H1 (cell line): ENCODE data around the gene GGT7. TPM values are rescaled to one million over a fixed set of nuclear protein-coding genes. Genes with fewer than 3 reads are reported as not detected.

Experiments used
- CTCF ChIA-PET: fragments of 300-600 bp; sonication (Branson Sonifier 250); formaldehyde crosslinking; loops from one replicate; lab custom pipeline; 2021; ENCODE audit not compliant: partially characterized antibody; lab: Charles Lee
- POLR2A ChIA-PET: fragments of 300-600 bp; sonication (Branson Sonifier 250); formaldehyde crosslinking; loops from one replicate; lab custom pipeline; 2021; ENCODE audit warnings: inconsistent platforms; ENCODE audit not compliant: partially characterized antibody; lab: Charles Lee
- DNase-seq, 2 experiments: peaks; one replicate each; pipeline versions ENCODE4 v3.0.0 to v3.0.0-alpha.2; 2010 to 2022; ENCODE audit warnings: low spot score in 2 of 2, low read depth in 1 of 2, mixed read lengths in 1 of 2
- FAIRE-seq: peaks from 2 replicates; lab custom pipeline; 2011; peaks lifted over from hg19 to GRCh38; lab: Jason Lieb, UNC
- H2AFZ ChIP-seq: 2 replicates; pipeline ENCODE4 v1.8.1; 2012; ENCODE audit warnings: low read length, inconsistent platforms
- H2AK5ac ChIP-seq: 2 replicates; pipeline ENCODE4 v1.6.1; 2013; ENCODE audit warnings: low read depth, low read length
- H2BK120ac ChIP-seq: replicated peaks from 2 replicates; pipeline ENCODE3; 2013; ENCODE audit warnings: low read depth, low read length, inconsistent platforms
- H2BK12ac ChIP-seq: 2 replicates; pipeline ENCODE4 v1.6.1; 2013; ENCODE audit warnings: low read depth, low read length
- H2BK15ac ChIP-seq: 2 replicates; pipeline ENCODE4 v1.6.1; 2013; ENCODE audit warnings: low read length
- H2BK20ac ChIP-seq: 2 replicates; pipeline ENCODE4 v1.6.1; 2013; ENCODE audit warnings: low read length
- H2BK5ac ChIP-seq: 2 replicates; pipeline ENCODE4 v1.6.1; 2013; ENCODE audit warnings: low read depth, low read length
- H3K14ac ChIP-seq: 2 replicates; pipeline ENCODE4 v1.6.1; 2013; ENCODE audit warnings: inconsistent platforms; ENCODE audit not compliant: insufficient read length
- H3K18ac ChIP-seq: 2 replicates; pipeline ENCODE4 v1.6.1; 2013; ENCODE audit warnings: low read length; ENCODE audit errors: extremely low read depth
- H3K23ac ChIP-seq: 2 replicates; pipeline ENCODE4 v1.6.1; 2013; ENCODE audit warnings: inconsistent platforms; ENCODE audit not compliant: insufficient read length
- H3K23me2 ChIP-seq: 2 replicates; pipeline ENCODE4 v1.6.1; 2013; ENCODE audit warnings: low read depth, low read length
- H3K27ac ChIP-seq: 2 replicates; pipeline ENCODE4 v1.6.1; 2011; ENCODE audit warnings: low read depth, low read length, inconsistent platforms
- H3K27me3 ChIP-seq, 4 experiments: replicated peaks in 1 of 4; 1 replicate in 1 of 4; 2 replicates in 3 of 4; pipeline versions ENCODE4 v1.6.1 to v1.8.1; 2011 to 2013; ENCODE audit warnings: low read length in 3 of 4, mild to moderate bottlenecking in 3 of 4, inconsistent platforms in 2 of 4, mixed read lengths in 2 of 4, moderate library complexity in 1 of 4; ENCODE audit not compliant: control insufficient read depth in 3 of 4, insufficient read depth in 3 of 4; ENCODE audit errors: extremely low read depth in 1 of 4
- H3K36me3 ChIP-seq, 4 experiments: 2 replicates each; pipeline versions ENCODE4 v1.6.1 to v1.8.1; 2011 to 2013; ENCODE audit warnings: mild to moderate bottlenecking in 4 of 4, low read length in 3 of 4, moderate library complexity in 2 of 4, control low read depth in 1 of 4, inconsistent platforms in 1 of 4; ENCODE audit not compliant: insufficient read depth in 4 of 4, control insufficient read depth in 2 of 4
- H3K4ac ChIP-seq: replicated peaks from 2 replicates; pipeline ENCODE3; 2013; ENCODE audit warnings: low read length, low read depth, mixed read lengths, inconsistent platforms; ENCODE audit not compliant: insufficient read length
- H3K4me1 ChIP-seq, 4 experiments: replicated peaks in 1 of 4; 1 replicate in 1 of 4; 2 replicates in 3 of 4; pipeline versions ENCODE4 v1.6.1 to v1.8.1; 2011 to 2013; ENCODE audit warnings: low read length in 3 of 4, inconsistent platforms in 2 of 4, mixed read lengths in 1 of 4; ENCODE audit not compliant: insufficient read depth in 4 of 4, control insufficient read depth in 3 of 4
- H3K4me2 ChIP-seq, 2 experiments: 2 replicates each; pipeline versions ENCODE4 v1.6.1 to v1.8.1; 2011 to 2013; ENCODE audit warnings: low read depth in 2 of 2, low read length in 2 of 2, control low read depth in 1 of 2, inconsistent platforms in 1 of 2, mild to moderate bottlenecking in 1 of 2; ENCODE audit not compliant: insufficient read depth in 1 of 2
- H3K4me3 ChIP-seq, 4 experiments: fragments of 200-600, 300-600 bp in 1 of 4; sonication (generic), shearing (Covaris generic), sonication (Bioruptor Twin) in 1 of 4; 2 replicates each; pipeline versions ENCODE4 v1.5.1 to v1.8.1; 2011 to 2016; ENCODE audit warnings: low read length in 4 of 4, low read depth in 3 of 4, control low read depth in 2 of 4, inconsistent platforms in 2 of 4, mild to moderate bottlenecking in 2 of 4, mixed read lengths in 1 of 4, moderate library complexity in 1 of 4; ENCODE audit not compliant: insufficient read depth in 2 of 4; ENCODE audit errors: extremely low read depth in 1 of 4
- H3K56ac ChIP-seq: replicated peaks from 2 replicates; pipeline ENCODE3; 2013; ENCODE audit warnings: low read depth, mild to moderate bottlenecking, mixed read lengths, low read length, inconsistent platforms; ENCODE audit not compliant: insufficient read length
- H3K79me1 ChIP-seq: 2 replicates; pipeline ENCODE4 v1.6.1; 2013; ENCODE audit warnings: low read depth, low read length, control low read depth
- H3K79me2 ChIP-seq, 2 experiments: 2 replicates each; pipeline versions ENCODE4 v1.6.1 to v1.8.1; 2012 to 2013; ENCODE audit warnings: low read length in 2 of 2, mild to moderate bottlenecking in 2 of 2, inconsistent platforms in 1 of 2; ENCODE audit not compliant: insufficient read depth in 2 of 2, control insufficient read depth in 1 of 2
- H3K9ac ChIP-seq, 4 experiments: replicated peaks in 1 of 4; 1 replicate in 1 of 4; 2 replicates in 3 of 4; pipeline versions ENCODE4 v1.6.1 to v1.8.1; 2011 to 2013; ENCODE audit warnings: low read depth in 3 of 4, low read length in 3 of 4, control low read depth in 2 of 4, mild to moderate bottlenecking in 2 of 4, moderate library complexity in 2 of 4, inconsistent platforms in 1 of 4; ENCODE audit errors: extremely low read depth in 1 of 4
- H3K9me3 ChIP-seq, 2 experiments: 2 replicates each; pipeline versions ENCODE4 v1.6.1 to v1.8.1; 2012 to 2013; ENCODE audit warnings: mild to moderate bottlenecking in 2 of 2, moderate library complexity in 2 of 2, control low read depth in 1 of 2, inconsistent platforms in 1 of 2, low read depth in 1 of 2, low read length in 1 of 2, mixed read lengths in 1 of 2; ENCODE audit not compliant: insufficient read depth in 2 of 2
- H4K20me1 ChIP-seq, 2 experiments: replicated peaks in 1 of 2; 2 replicates each; pipeline versions ENCODE3 to v1.8.1; 2011 to 2013; ENCODE audit warnings: inconsistent platforms in 2 of 2, low read length in 2 of 2, mild to moderate bottlenecking in 1 of 2; ENCODE audit not compliant: insufficient read depth in 2 of 2, control insufficient read depth in 1 of 2
- H4K5ac ChIP-seq: 2 replicates; pipeline ENCODE4 v1.6.1; 2013; ENCODE audit warnings: low read length, low read depth, mixed read lengths, inconsistent platforms; ENCODE audit not compliant: insufficient read length
- H4K8ac ChIP-seq: 2 replicates; pipeline ENCODE4 v1.8.0; 2013; ENCODE audit warnings: mild to moderate bottlenecking, moderate library complexity, low read length, inconsistent platforms; ENCODE audit not compliant: insufficient read depth; ENCODE audit errors: extremely low read depth
- H4K91ac ChIP-seq: replicated peaks from 2 replicates; pipeline ENCODE3; 2013; ENCODE audit warnings: low read length, mixed read lengths, inconsistent platforms; ENCODE audit not compliant: insufficient read length
- MAFK ChIP-seq: IDR thresholded peaks from 2 replicates; pipeline ENCODE4 v1.6.1; 2012; ENCODE audit warnings: low read depth, mild to moderate bottlenecking, improper control_type of control experiment, low read length
- SIX5 ChIP-seq: IDR thresholded peaks from 2 replicates; pipeline ENCODE4 v1.6.1; 2011; ENCODE audit warnings: mild to moderate bottlenecking, low read depth, low read length
- WGBS, 2 experiments: shearing (Covaris generic) in 1 of 2; methylation state at CpG; one replicate each; pipeline versions ENCODE4 v1.1.6 to v1.1.7; 2013 to 2015; ENCODE audit warnings: low lambda C conversion rate in 2 of 2, mixed read lengths in 2 of 2, inconsistent platforms in 1 of 2, low coverage in 1 of 2, missing lambda C conversion rate in 1 of 2; ENCODE audit not compliant: insufficient replicate concordance in 2 of 2, insufficient coverage in 1 of 2, insufficient read length in 1 of 2; ENCODE audit errors: extremely low coverage in 1 of 2, missing lambda C conversion rate in 1 of 2; 5-methylcytosine and 5-hydroxymethylcytosine counted together
- polyA plus RNA-seq, 7 experiments: library from polyadenylated mRNA; depleted of rRNA in 3 of 7; stranded (reverse) in 5 of 7; unstranded in 2 of 7; fragments of >200 nt in 5 of 7; fragments of 200-250 nt in 2 of 7; gene quantifications; 1 replicate in 5 of 7; 2 replicates in 1 of 7; 4 replicates in 1 of 7; pipeline versions ENCODE4 v1.2.1 to v1.2.3, GENCODE V29; 2011 to 2013; ENCODE audit warnings: missing spikeins in 2 of 7, mixed read lengths in 2 of 7
- total RNA-seq: library from RNA; stranded (reverse); fragmentation: NEBNext Ultra II Directional; extraction: Animal tissue kit (Norgen Biotek cat#: 25700); gene quantifications from 2 replicates; pipeline ENCODE4 v1.2.1, GENCODE V29; 2021
- TF ChIP-seq, protein P1 (sequence below): IDR thresholded peaks from 2 replicates; pipeline ENCODE4 v1.6.1; 2012; ENCODE audit warnings: inconsistent platforms

GGT7 gene
- total and polyA plus RNA-seq, 2 of the 8 experiments (the other 6 are each of a cell fraction or from before 2014, with no cell fraction given): 20.2 to 25.5 TPM

DNA sequence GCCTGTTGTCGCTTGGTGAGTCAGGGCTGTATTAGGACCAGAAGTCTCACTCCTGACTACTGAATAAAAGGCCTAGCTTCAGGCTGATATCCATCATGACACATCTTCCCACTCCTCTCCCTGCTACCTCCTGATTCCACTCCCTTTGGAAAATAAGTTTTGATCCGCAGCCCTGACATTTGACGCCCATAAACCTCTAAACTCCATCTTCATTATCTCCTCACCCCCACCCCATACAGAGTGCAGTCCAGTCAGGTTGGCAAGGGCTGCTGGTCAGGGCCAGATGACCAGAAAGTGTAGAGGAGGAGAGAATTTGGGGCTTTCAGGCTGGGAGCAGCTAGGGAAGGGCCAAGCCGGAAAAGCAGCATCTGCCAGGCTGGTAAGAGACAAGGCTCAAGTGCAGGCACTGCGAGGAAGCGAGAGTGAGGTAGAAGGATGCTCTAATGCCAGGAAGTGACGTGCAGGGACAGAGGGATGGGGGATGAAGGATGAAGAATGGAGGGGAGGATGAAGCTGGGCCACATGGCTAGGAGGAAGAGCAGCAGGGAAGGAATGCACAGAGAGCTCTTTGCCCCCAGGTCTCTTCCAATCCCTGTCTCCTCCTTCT is 1.2 kb downstream of the GGT7 start:
- Histone ChIP-seq H2AFZ (no peak overlapping the region), H3K14ac (no peak overlapping the region), H2AK5ac (no peak overlapping the region), H3K79me1 (no peaks in the 10 kb centered on the region; the same call in 1 of the 2 replicates), H4K8ac (no peak overlapping the region), H4K20me1 (peaks cover 0 to 2% of the 10 kb centered on the region in 2 experiments), H3K79me2 (peaks cover 0 to 11% of the 10 kb centered on the region in 2 experiments; a peak in 1 of 4 replicates), H3K4me2 (peak overlapping the region; percentile 92 to 95), H3K18ac (no peak overlapping the region), H3K23ac (no peak overlapping the region), H4K91ac (peak overlapping the region; percentile 31), H3K4me3 (peak overlapping the region; percentile 71 to 88 (median 74); a peak in 5 of 8 replicates), H3K4ac (no peak overlapping the region), H3K9ac (no peak overlapping the region), H2BK5ac (no peak overlapping the region), H3K27me3 (peaks cover 0 to 10% (median 6%) of the 10 kb centered on the region in 4 experiments; a peak in 4 of 7 replicates), H2BK120ac (no peak overlapping the region), H3K4me1 (peaks cover 0 to 10% (median 4%) of the 10 kb centered on the region in 4 experiments; a peak in 3 of 7 replicates), H3K36me3 (peaks cover 0 to 2% (median 0%) of the 10 kb centered on the region in 4 experiments; a peak in 1 of 8 replicates), H3K9me3 (no peaks in the 10 kb centered on the region), H3K56ac (no peak overlapping the region), H3K23me2 (peaks cover 12% of the 10 kb centered on the region), H4K5ac (no peak overlapping the region), H2BK15ac (no peak overlapping the region), H2BK20ac (no peak overlapping the region), H3K27ac (no peak overlapping the region), H2BK12ac (no peak overlapping the region; the same call in 1 of the 2 replicates)
- FAIRE-seq: no peak
- CTCF ChIA-PET: interaction anchor here (0.9 to 6.6 kb wide), 7 partner anchors 8 to 401 kb away, joined by 3 to 54 read pairs (median 3); no protein-coding TSS in a partner anchor
- no peak for DNase-seq
- 93% methylated on average over 7 of the region's 7 CpGs; no CpG with 5 or more reads in 1 of the 2 experiments for WGBS, 2 experiments
- POLR2A ChIA-PET: interaction anchor here (0.7 to 1.6 kb wide), 3 partner anchors 9 to 135 kb away, joined by 3 read pairs; no protein-coding TSS in a partner anchor
- TF ChIP-seq MAFK (no peak), SIX5 (no peak)
- TF ChIP-seq, protein P1, sequence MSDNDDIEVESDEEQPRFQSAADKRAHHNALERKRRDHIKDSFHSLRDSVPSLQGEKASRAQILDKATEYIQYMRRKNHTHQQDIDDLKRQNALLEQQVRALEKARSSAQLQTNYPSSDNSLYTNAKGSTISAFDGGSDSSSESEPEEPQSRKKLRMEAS: 0 out of 2 replicates have a peak, but pooled peaks have one; percentile 35
